GM18858 (cell line): ENCODE measurements around the gene AMOTL1.
"Not testable (repeated sequence)": the region's sequence is repeated elsewhere in the genome, so short reads cannot be mapped to it uniquely, and the experiment has no call there.

Experiments
- ATAC-seq: cut with Tn5 transposase; IDR thresholded peaks from one replicate; pipeline ENCODE4 v1.9.1; 2021; ENCODE audit not compliant: unreplicated experiment

AMOTL1 gene

GRCh38 chr11:94849839-94850238, 81.7 kb downstream of the AMOTL1 start:
- ATAC-seq: no peak

DNA sequence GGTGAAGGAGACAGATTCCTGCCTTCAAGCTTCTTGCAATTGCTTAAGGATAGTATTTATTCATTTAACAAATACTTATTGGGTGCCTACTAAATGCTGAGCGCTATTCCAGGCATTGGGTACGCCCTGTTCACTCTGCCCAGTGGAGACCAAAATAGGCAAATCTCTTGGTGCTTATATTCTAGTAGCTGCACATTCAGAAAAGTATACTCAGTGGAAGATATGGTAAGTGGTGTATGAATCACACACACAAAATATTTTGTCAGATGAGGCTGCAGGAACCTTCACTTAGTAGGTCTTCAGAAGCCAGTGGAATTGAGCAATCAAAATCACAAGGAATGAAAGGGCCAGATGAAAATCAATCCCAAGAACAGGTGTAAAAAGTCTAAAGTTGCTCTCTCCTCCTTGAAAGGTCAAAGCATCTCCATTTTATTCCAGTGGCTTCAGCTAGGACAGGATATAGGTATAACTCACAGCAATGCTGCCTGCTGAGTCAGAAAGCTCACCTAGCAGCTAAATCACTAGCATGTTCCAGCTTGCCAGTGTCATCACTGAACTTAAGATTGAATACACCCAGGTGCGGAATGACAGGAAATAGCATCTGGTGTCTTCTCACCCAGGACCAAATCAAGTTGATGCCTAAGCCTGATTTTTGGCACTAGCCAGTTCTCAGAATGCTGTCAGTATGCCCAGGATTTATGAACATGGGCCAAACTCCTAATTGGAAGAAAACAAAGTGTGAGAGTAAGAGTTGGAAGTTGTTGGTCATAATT, 83.9 kb downstream of the AMOTL1 start:
- no peak for ATAC-seq

- ATAC-seq: not testable (repeated sequence)
These were observed 85.1 kb downstream of the AMOTL1 start for GRCh38 chr11:94853288-94853687.

DNA sequence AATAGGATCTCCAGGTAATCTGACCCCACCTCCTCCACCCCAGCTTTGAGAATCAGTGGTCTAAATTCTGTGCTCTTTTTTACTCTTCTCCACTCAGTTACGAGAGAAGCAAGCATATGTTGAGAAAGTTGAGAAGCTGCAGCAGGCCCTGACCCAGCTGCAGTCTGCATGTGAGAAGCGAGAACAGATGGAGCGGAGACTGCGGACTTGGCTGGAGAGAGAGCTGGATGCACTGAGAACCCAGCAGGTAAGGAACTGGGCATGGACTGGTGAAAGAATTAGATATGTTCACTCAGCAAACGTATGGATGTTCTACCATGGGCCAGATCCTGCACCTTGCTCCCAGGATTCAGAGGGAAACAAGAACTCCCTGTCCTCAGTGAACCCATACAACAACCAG, 85.7 kb downstream of the AMOTL1 start:
- no peak for ATAC-seq

DNA sequence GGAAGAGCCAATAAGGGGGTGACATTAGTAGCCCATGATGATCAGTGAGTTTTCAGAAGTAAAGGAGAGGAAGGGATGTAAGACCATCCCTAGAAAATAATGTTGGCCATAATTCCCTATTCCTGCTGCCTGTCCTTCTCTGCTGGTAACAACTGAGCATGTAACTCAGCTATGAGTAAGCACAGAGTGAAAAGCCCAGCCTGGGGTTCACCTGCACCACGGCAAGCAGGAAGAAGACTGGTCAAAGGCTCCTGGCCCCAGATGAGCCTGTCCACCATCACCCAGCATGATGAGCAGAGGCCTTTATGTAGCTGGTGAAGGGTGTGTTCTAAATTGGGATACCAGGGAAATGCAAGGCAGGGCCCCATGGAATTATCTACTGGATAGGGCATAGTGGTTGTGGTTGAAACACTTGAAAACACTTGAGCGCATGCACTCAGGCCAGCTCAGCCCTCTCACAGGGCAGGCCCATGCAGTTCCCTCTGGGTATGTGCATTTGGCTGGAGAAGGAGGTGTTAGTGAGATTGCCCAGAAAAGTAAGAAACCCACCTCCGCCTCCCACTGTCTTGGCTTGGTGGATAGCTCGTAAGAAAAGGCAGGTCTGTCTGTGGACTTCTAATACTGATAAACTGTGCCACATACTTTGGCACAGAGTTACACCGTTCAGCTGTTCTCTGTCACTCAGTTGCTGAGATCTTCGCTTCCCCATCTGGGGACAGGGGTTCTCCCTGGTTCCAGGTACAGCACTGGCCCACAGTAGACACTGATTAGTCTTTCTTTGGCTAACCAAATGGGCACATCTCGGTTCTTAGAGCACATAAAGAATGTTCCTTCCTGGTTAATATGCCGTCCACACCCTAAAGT, 86.8 kb downstream of the AMOTL1 start:
- ATAC-seq: no peak

DNA sequence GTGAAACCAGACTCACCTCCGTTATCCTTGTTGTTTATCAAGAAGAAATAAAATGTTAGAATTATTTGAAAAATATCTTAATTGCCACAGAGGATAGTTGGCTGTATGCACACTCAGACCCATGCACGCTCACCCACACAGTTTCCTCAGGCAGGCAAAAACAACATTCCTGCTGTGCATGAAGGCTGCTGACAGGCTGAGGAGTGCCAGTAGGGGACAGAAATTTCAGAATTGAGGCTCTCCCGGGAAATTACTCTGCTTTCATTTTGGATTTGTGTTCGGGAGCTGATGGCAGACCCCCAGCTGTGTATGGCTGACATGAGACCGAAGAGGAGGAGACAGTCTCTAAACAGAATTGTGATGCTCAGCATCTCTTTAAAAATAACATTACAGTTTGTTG, 87.5 kb downstream of the AMOTL1 start:
- ATAC-seq: no peak

DNA sequence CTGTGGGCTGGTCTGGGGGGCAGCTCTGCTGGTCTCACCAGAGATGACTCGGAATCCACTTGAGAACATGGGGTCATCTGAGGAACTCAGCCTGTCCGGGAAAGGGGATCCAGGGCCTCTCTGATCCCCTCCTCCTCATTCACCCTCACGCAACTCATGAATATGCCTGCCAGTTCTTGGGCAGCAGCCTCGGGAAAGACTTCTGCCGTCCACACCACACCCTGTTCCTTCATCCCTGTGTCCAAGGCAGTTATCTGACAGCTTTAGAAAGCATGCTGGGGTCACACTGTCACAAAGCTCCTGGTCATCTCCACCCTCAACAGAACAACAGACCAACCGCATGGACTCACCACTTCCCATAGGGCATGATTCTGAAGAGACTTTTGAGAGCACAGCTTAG, 88.3 kb downstream of the AMOTL1 start:
- no peak for ATAC-seq

DNA sequence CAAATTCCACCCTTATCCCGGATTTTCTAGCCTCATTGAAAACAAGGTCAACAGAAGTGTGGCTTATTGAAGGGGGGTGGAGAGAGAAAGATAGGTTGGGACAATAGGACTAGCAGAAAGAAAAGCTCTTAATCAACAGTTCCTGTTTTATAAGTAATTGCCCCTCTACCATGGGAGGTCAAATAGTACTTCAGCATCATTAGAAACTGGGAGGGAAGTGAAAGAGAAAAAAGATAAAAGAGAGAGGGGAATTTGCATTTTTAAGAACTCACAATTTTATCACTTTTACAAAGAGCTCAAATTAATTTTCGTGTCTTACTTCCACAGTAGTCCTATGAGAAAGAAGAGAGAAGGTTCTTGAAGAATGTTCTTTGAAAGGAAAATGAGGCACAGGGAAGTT, 89.2 kb downstream of the AMOTL1 start:
- ATAC-seq: no peak

GRCh38 chr11:94858012-94858705, 90.0 kb downstream of the AMOTL1 start:
- ATAC-seq: no peak

- no peak for ATAC-seq
These were observed 92.2 kb downstream of the AMOTL1 start for GRCh38 chr11:94860333-94860732.

DNA sequence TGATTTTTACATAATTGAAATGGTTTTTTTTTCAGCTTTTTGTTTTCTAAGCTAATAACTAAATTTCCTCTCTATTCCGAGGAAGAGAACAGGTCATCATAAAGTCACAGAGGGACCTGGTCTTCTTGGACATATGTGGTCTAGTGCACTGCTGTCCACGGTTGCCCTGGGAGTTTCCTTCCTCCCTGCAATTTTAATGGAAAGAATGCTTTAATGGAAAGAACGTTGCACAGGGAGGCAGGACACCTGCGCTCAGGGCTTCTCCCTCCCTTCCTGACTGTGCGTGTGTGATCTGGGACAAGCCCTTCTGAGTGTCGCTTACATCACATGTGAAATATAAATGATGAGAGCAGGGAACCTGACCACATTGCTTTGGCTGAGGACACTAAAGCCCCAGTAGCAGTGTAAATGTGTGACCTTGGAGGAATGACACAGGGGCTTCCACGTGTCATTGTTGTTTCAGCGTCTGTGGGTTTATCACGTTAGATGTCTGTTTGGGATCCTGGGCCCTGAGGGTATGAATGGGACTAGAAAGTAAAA, 93.2 kb downstream of the AMOTL1 start:
- ATAC-seq: no peak

DNA sequence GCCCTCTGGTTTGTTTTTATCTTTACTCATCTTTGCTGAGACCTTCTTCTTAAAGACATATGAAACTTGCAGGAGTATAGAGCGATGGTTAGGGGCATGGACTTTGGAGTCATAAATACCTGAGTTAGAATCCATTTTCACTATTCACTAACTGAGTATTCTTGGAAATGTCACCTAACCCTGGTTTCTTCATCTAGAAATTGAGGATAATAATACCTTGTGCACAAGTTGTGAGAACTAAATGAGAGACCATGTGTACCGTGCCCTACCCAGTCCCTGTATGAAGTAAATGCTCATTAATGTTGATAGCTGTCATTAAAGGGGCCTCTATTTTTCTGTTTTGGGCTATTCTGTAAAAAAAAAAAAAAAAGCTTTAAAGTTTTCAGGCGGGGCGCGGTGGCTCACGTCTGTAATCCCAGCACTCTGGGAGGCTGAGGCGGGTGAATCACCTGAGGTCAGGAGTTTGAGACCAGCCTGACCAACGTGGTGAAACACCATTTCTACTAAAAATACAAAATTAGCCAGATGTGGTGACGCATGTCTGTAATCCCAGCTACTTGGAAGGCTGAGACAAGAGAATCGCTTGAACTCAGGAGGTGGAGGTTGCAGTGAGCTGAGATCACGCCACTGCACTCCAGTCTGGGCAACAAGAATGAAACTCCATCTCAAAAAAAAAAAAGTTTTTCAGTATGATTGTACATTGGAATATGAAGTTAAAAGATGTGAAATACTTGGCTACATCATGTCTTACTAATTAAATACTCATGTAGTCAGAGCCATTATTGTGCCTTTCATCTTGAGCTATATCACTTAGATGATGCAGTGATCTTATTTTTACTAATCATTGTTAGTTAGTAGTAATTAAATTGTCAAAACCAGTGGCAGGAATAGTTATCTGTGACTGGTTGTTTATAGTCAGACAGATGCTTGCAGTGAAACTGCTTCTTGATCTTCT, 95.0 kb downstream of the AMOTL1 start:
- ATAC-seq: no peak

DNA sequence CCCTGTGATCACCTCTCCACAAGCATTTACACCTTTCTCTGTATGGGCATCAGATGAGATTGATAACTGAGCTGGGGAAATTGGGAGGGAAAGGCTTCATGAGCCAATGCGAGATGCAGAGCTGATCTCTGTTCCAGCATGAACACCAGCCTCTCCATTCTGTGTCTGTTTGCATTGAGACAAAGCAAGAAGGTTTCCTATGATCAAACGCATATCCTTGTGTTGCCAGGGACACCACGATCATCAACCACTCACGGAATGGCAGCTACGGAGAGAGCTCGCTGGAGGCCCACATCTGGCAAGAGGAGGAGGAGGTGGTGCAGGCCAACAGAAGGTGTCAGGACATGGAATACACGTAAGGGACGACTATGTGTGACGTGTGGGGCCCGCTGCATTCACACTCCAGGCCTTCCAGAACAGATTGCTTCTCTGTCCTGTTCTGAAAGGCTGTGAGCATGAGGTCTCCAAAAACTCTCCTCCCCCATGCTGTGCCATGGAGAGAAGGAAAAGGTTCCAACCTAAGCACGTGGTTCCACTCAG, 96.4 kb downstream of the AMOTL1 start:
- ATAC-seq: no peak

DNA sequence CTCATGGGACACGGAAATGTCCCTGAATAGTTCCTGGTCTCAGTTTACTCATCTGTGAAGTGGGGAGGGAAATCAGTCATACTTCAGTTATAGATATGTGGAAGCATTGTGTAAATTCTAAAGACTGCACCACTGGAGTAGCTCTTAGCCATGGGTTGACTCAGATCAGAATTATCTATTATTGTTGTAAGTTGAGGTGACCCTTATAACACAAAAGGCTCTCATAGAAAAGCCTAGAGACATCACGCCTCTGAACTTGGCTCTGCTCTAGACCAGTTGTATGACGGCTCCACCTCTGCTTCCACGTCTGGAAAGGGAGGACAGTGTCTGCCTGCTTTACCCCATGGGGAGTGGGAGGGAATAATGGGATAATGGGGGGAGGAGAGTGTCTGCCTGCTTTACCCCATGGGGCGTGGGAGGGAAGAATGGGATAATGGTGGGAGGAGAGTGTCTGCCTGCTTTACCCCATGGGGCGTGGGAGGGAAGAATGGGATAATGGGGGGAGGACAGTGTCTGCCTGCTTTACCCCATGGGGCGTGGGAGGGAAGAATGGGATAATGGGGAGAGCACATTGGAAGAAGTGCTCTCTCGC, 98.2 kb downstream of the AMOTL1 start:
- ATAC-seq: no peak

DNA sequence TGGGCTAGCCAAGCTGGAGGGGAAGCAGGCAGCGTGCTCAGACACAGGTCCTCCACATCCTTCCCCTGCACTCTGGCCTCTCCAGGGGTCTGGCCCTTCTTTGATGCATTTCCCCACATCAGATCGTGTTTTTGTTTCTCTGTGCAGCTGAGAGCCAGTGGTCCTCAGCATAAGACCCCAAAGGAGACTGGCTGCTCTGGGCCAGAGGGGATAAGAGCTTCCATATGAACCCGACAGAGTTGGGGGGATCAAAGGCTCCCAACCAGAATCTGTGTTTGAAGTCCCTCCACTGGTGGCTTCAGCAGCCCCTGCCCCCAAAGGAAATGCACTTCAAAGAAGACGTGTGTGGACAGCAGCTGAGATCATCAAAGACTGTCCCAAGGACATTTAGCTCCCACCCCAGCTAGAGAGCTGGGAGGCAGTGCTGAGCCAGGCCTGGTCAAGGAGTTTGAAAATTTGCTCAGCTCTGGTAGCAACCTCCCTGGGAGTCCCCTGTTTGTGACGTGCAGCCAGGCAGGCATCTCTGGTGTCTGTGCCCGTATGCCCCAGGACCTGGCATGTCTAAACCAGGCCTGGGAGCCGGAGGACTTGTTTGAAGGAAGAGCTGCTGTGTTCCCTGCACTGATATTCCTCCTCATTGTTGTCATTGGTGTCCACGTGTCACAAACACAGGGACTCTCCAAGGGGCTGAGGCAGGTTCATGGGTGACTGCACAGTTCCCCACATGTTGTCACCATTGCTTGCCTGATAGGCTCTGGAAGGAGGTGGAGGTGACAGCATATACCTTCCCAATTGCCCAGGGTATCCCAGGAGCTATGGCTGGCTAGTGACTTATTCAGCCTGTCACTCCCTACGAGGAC, 99.0 kb downstream of the AMOTL1 start:
- no peak for ATAC-seq

GRCh38 chr11:94868468-94868867, 100.3 kb downstream of the AMOTL1 start:
- ATAC-seq: no peak

DNA sequence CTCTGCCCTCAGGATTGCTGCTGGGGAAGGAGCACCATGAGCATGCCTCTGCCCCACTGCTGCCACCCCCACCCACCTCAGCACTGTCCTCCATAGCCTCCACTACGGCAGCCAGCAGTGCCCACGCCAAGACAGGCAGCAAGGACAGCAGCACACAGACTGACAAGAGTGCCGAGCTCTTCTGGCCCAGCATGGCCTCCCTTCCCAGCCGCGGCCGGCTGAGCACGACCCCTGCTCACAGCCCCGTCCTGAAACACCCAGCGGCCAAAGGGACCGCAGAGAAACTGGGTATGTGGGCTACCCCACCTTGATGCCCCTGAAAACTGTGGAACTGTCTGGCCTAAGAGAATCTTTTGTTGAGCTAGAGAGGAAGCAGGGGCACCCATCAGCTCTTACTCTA, 101.0 kb downstream of the AMOTL1 start:
- ATAC-seq: no peak

GRCh38 chr11:94870422-94870821, 102.3 kb downstream of the AMOTL1 start:
- no peak for ATAC-seq
